Transverse colon (tissue), 4 donors: ENCODE results near the gene WSCD1. TPM values are rescaled to one million over a fixed set of nuclear protein-coding genes. Genes with fewer than 3 reads are reported as not detected.

Source experiments
- DNase-seq: peaks from one replicate; pipeline ENCODE4 v3.0.0-alpha.2; 2019
- H3K27ac ChIP-seq, 4 donors: fragments of 200-600 bp; sonication (generic); 2 replicates each; pipeline ENCODE4 v1.5.1; 2016 to 2018; ENCODE audit warnings: inconsistent platforms in 4 of 4
- H3K27me3 ChIP-seq: fragments of 200-600 bp; sonication (generic); 2 replicates; pipeline ENCODE4 v1.5.1; 2017; ENCODE audit warnings: inconsistent platforms
- H3K36me3 ChIP-seq, 4 donors: fragments of 200-600 bp; sonication (generic); 2 replicates each; pipeline ENCODE4 v1.5.1; 2017 to 2019; ENCODE audit warnings: inconsistent platforms in 4 of 4
- H3K4me1 ChIP-seq, 4 donors: fragments of 200-600 bp; sonication (generic); 2 replicates each; pipeline ENCODE4 v1.5.1; 2017 to 2020; ENCODE audit warnings: inconsistent platforms in 4 of 4
- H3K4me3 ChIP-seq, 4 donors: fragments of 200-600 bp; sonication (generic); 1 replicate in 1 of 4; 2 replicates in 3 of 4; pipeline versions ENCODE4 v1.5.1 to v1.6.1; 2017 to 2019; ENCODE audit warnings: inconsistent platforms in 4 of 4
- H3K9me3 ChIP-seq, 2 donors: fragments of 200-600 bp; sonication (generic); 2 replicates each; pipeline ENCODE4 v1.5.1; 2017 to 2019; ENCODE audit warnings: inconsistent platforms in 2 of 2
- CTCF ChIP-seq, 5 experiments: fragments of 200-600 bp in 3 of 5; fragments of 450-650 bp in 2 of 5; sonication (generic) in 3 of 5; IDR thresholded peaks; 1 replicate in 2 of 5; 2 replicates in 3 of 5; pipeline ENCODE4 v1.5.1; 2016 to 2017; ENCODE audit warnings: antibody characterized with exemption in 5 of 5, inconsistent platforms in 3 of 5, mild to moderate bottlenecking in 2 of 5, moderate library complexity in 1 of 5
- EP300 ChIP-seq: sonication (generic); formaldehyde crosslinking; IDR thresholded peaks from one replicate; pipeline ENCODE4 v1.6.1; 2017; ENCODE audit warnings: antibody characterized with exemption, low read depth
- POLR2A ChIP-seq: fragments of 450-650 bp; IDR thresholded peaks from one replicate; pipeline ENCODE4 v1.6.1; 2016; ENCODE audit warnings: antibody characterized with exemption, mild to moderate bottlenecking, moderate library complexity
- POLR2AphosphoS5 ChIP-seq, 3 donors: sonication (generic); formaldehyde crosslinking; IDR thresholded peaks; one replicate each; pipeline ENCODE4 v1.6.1; 2016; ENCODE audit warnings: antibody characterized with exemption in 3 of 3
- WGBS, 2 donors: methylation state at CpG; one replicate each; pipeline ENCODE4 v1.1.5; 2018; ENCODE audit warnings: low coverage in 1 of 2; 5-methylcytosine and 5-hydroxymethylcytosine counted together
- in situ Hi-C, 4 donors: fragments of 200-750 bp; cut with MboI; loops; one replicate each; pipeline versions ENCODE4 v1.15.0 to v1.15.1; 2017; ENCODE audit warnings: low sequenced_read_pairs in 3 of 4, low pct_ligation_motif_present in 1 of 4, low pct_unique_long_range_greater_than_20kb in 1 of 4
- intact Hi-C: fragments of 100-400 bp; cut with DNase I; formaldehyde crosslinking; loops from one replicate; pipeline ENCODE4 v1.15.1; 2023; ENCODE audit warnings: low total_unique reads
- total RNA-seq, 4 donors: library from RNA; depleted of rRNA; stranded (reverse); fragments of >200 nt; gene quantifications; one replicate each; pipeline ENCODE4 v1.1.0, GENCODE V29; 2016

WSCD1 gene
- total RNA-seq, 4 donors from 2014 or later, result 23.7 to 58.4 (median 33.7) TPM

GRCh38 chr17:6048486-6048885, 21.7 kb upstream of the WSCD1 start:
- Histone ChIP-seq H3K4me1 (no peaks in the 10 kb centered on the region), H3K9me3 (no peaks in the 10 kb centered on the region), H3K36me3 (no peaks in the 10 kb centered on the region), H3K27ac (no peak overlapping the region), H3K4me3 (no peak overlapping the region), H3K27me3 (peaks cover 5% of the 10 kb centered on the region)
- intact Hi-C loops (no loop called here), in situ Hi-C loops (loop anchor here in 1 of 4 donors (25.0 kb wide), 1 partner anchor 89 kb away; no protein-coding TSS in a partner anchor)
- no peak for TF ChIP-seq POLR2AphosphoS5 (IDR thresholded peaks at IDR 0.05)
- no peak for TF ChIP-seq EP300
- TF ChIP-seq POLR2A, result no peak
- TF ChIP-seq CTCF (IDR thresholded peaks at IDR 0.05), result no peak
- DNase-seq, result no peak
- WGBS, 2 donors, result 80 to 93% methylated on average over 1 to 5 of the region's 5 CpGs

- no peaks in the 10 kb centered on the region for H3K9me3 ChIP-seq
- no peak overlapping the region for H3K4me3 ChIP-seq
- no peak for TF ChIP-seq POLR2A
- TF ChIP-seq CTCF (IDR thresholded peaks at IDR 0.05), result no peak
- no peak for TF ChIP-seq POLR2AphosphoS5 (IDR thresholded peaks at IDR 0.05)
- no peak for TF ChIP-seq EP300
- 65% methylated on average over 3 of the region's 3 CpGs; no CpG with 5 or more reads in 1 of the 2 donors for WGBS, 2 donors
- no peak overlapping the region for H3K27ac ChIP-seq
- DNase-seq, result no peak
- H3K27me3 ChIP-seq, result peaks cover 12% of the 10 kb centered on the region
- no peaks in the 10 kb centered on the region for H3K4me1 ChIP-seq
- in situ Hi-C loops, result no loop called here
- intact Hi-C loops, result no loop called here
- H3K36me3 ChIP-seq, result no peaks in the 10 kb centered on the region
These were observed 17.3 kb upstream of the WSCD1 start for GRCh38 chr17:6052926-6053325.

GRCh38 chr17:6054372-6054771, 15.8 kb upstream of the WSCD1 start:
- intact Hi-C loops (no loop called here), in situ Hi-C loops (no loop called here)
- Histone ChIP-seq H3K4me3 (no peak overlapping the region), H3K27ac (no peak overlapping the region), H3K36me3 (no peaks in the 10 kb centered on the region), H3K27me3 (peaks cover 12% of the 10 kb centered on the region), H3K4me1 (no peaks in the 10 kb centered on the region), H3K9me3 (no peaks in the 10 kb centered on the region)
- TF ChIP-seq POLR2AphosphoS5 (IDR thresholded peaks at IDR 0.05) (no peak), CTCF (IDR thresholded peaks at IDR 0.05) (no peak)
- WGBS, 2 donors, result 56 to 72% methylated on average over 2 to 3 of the region's 3 CpGs
- DNase-seq, result no peak

GRCh38 chr17:6056104-6056503, 14.1 kb upstream of the WSCD1 start:
- Histone ChIP-seq H3K4me3 (no peak overlapping the region), H3K27me3 (peaks cover 20% of the 10 kb centered on the region), H3K36me3 (no peaks in the 10 kb centered on the region), H3K27ac (no peak overlapping the region), H3K9me3 (no peaks in the 10 kb centered on the region), H3K4me1 (no peaks in the 10 kb centered on the region)
- no peak for TF ChIP-seq CTCF (IDR thresholded peaks at IDR 0.05)
- TF ChIP-seq EP300, result no peak
- no peak for TF ChIP-seq POLR2A
- no peak for TF ChIP-seq POLR2AphosphoS5 (IDR thresholded peaks at IDR 0.05)
- intact Hi-C loops (no loop called here), in situ Hi-C loops (no loop called here)
- no peak for DNase-seq
- WGBS, 2 donors, result 85 to 100% methylated on average over 1 to 2 of the region's 2 CpGs
